Colonic mucosa (tissue), 4 donors: ENCODE data around the gene ZNF692. TPM values are rescaled to one million over a fixed set of nuclear protein-coding genes. Genes with fewer than 3 reads are reported as not detected.

Source experiments
- DNase-seq: peaks from one replicate; pipeline ENCODE4 v3.0.0-alpha.2; 2020
- H3K27ac ChIP-seq: fragments of 200-600 bp; one replicate; pipeline ENCODE4 v1.8.0; 2021
- H3K27me3 ChIP-seq: fragments of 200-600 bp; one replicate; pipeline ENCODE4 v1.8.0; 2021
- H3K36me3 ChIP-seq: fragments of 200-600 bp; one replicate; pipeline ENCODE4 v1.8.0; 2021
- H3K4me1 ChIP-seq: fragments of 200-600 bp; one replicate; pipeline ENCODE4 v1.8.0; 2021; ENCODE audit warnings: mild to moderate bottlenecking
- H3K4me3 ChIP-seq: fragments of 200-600 bp; one replicate; pipeline ENCODE4 v1.8.0; 2021
- H3K9ac ChIP-seq, 2 donors: one replicate each; pipeline ENCODE4 v1.7.0; 2013; ENCODE audit warnings: control low read depth in 2 of 2, low read depth in 2 of 2, low read length in 2 of 2
- H3K9me3 ChIP-seq: fragments of 200-600 bp; one replicate; pipeline ENCODE4 v1.8.0; 2021
- intact Hi-C: fragments of 100-400 bp; cut with DNase I; formaldehyde crosslinking; loops from one replicate; pipeline ENCODE4 v1.14.1; 2022
- total RNA-seq, 2 donors: library from RNA; stranded (reverse); fragmentation: NEBNext Ultra II Directional in 1 of 2; extraction: Animal tissue kit (Norgen Biotek cat#: 25700) in 1 of 2; gene quantifications; one replicate each; pipeline ENCODE4 v1.2.1, GENCODE V29; 2021
- TF ChIP-seq, protein P1 (sequence below): fragments of 200-600 bp; IDR thresholded peaks from one replicate; pipeline ENCODE4 v1.8.0; 2022; ENCODE audit warnings: antibody characterized with exemption, mild to moderate bottlenecking
- donor health status: healthy.
- donor health status: DM: no; HTN: no; CAD: no.
- donor health status: DM: no; HTN: no; CAD: no.

Gene ZNF692
- total RNA-seq, 2 donors from 2014 or later: 20.9 to 46.9 TPM

GRCh38 chr1:248850124-248850523 lies 8.8 kb downstream of the ZNF692 start:
- TF ChIP-seq, protein P1, sequence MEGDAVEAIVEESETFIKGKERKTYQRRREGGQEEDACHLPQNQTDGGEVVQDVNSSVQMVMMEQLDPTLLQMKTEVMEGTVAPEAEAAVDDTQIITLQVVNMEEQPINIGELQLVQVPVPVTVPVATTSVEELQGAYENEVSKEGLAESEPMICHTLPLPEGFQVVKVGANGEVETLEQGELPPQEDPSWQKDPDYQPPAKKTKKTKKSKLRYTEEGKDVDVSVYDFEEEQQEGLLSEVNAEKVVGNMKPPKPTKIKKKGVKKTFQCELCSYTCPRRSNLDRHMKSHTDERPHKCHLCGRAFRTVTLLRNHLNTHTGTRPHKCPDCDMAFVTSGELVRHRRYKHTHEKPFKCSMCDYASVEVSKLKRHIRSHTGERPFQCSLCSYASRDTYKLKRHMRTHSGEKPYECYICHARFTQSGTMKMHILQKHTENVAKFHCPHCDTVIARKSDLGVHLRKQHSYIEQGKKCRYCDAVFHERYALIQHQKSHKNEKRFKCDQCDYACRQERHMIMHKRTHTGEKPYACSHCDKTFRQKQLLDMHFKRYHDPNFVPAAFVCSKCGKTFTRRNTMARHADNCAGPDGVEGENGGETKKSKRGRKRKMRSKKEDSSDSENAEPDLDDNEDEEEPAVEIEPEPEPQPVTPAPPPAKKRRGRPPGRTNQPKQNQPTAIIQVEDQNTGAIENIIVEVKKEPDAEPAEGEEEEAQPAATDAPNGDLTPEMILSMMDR: no peak
- Histone ChIP-seq H3K27me3 (no peaks in the 10 kb centered on the region), H3K9ac (no peak overlapping the region), H3K4me3 (no peak overlapping the region), H3K27ac (no peak overlapping the region), H3K9me3 (no peaks in the 10 kb centered on the region), H3K4me1 (no peaks in the 10 kb centered on the region), H3K36me3 (peaks cover 12% of the 10 kb centered on the region)
- DNase-seq: no peak
- intact Hi-C loops: no loop called here

- TF ChIP-seq, protein P1: no peak
- Histone ChIP-seq H3K27ac (no peak overlapping the region), H3K9me3 (no peaks in the 10 kb centered on the region), H3K4me1 (no peaks in the 10 kb centered on the region), H3K4me3 (no peak overlapping the region), H3K27me3 (no peaks in the 10 kb centered on the region), H3K36me3 (peaks cover 12% of the 10 kb centered on the region), H3K9ac (no peak overlapping the region)
- DNase-seq: no peak
- intact Hi-C loops: no loop called here
Observed at GRCh38 chr1:248849637-248850036, 9.2 kb downstream of the ZNF692 start.

DNA sequence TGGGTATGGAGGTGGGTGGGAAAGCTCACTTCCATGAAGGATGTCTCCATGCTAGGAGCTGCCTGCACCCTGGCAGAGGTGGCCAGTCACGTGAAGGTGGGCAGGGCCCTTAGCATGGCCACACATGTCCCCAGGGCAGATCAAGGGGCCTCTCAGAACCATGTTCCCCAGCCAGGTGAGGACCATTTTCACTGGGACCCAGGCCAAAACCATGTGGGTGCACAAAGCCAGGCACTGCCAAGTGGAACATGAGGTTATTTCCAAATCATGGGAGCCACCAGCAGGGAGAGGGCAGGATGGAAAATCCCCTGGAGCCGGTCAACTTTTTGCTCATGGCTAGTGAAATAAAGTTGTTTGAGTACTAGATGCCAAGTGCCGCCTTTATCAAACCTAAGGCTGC lies 9.7 kb downstream of the ZNF692 start:
- no peak overlapping the region for H3K4me3 ChIP-seq
- peaks cover 12% of the 10 kb centered on the region for H3K36me3 ChIP-seq
- H3K27me3 ChIP-seq: no peaks in the 10 kb centered on the region
- no peaks in the 10 kb centered on the region for H3K9me3 ChIP-seq
- no peak overlapping the region for H3K27ac ChIP-seq
- intact Hi-C loops: no loop called here
- no peak for DNase-seq
- no peak overlapping the region for H3K9ac ChIP-seq
- TF ChIP-seq, protein P1: no peak
- no peaks in the 10 kb centered on the region for H3K4me1 ChIP-seq

DNA sequence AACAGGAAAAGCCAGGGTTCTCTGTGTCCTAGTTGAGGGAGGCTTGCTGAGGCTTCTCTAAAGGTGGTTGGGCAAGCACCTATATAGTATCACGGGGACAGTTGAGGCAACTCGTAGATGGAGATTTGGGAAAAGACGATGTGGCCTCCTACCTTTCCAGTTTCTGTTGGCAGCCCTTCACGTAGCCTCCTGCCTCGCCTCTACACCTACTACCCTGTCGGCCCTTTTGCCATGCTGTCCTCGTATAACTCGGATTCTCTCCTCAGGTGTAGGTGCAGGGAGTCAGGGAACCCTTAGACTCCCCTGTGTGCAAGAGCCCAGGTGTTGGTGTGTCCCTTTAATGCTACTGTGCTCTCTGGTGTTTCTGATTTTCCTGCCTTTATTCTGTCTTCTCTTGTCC lies 10.3 kb downstream of the ZNF692 start:
- no peak for DNase-seq
- intact Hi-C loops: no loop called here
- H3K4me1 ChIP-seq: no peaks in the 10 kb centered on the region
- H3K9ac ChIP-seq: no peak overlapping the region
- H3K9me3 ChIP-seq: no peaks in the 10 kb centered on the region
- TF ChIP-seq, protein P1: no peak
- no peak overlapping the region for H3K27ac ChIP-seq
- no peaks in the 10 kb centered on the region for H3K27me3 ChIP-seq
- no peak overlapping the region for H3K4me3 ChIP-seq
- peaks cover 12% of the 10 kb centered on the region for H3K36me3 ChIP-seq

DNA sequence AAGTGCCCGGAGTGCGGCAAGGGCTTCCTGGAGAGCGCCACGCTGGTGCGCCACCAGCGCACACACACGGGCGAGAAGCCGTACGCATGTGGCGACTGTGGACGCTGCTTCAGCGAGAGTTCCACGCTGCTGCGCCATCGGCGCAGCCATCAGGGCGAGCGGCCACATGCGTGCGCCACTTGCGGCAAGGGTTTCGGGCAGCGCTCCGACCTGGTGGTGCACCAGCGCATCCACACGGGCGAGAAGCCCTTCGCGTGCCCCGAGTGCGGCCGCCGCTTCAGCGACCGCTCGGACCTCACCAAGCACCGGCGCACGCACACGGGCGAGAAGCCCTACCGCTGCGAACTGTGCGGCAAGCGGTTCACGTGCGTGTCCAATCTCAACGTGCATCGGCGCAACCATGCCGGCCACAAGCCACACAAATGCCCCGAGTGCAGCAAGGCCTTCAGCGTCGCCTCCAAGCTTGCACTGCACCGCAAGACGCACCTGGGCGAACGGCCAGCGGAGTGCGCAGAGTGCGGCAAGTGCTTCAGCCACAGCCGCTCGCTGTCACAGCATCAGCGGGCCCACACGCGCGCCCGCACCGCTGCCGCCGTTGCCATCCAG lies 10.8 kb downstream of the ZNF692 start:
- DNase-seq: no peak
- no peak overlapping the region for H3K27ac ChIP-seq
- H3K9ac ChIP-seq: no peak overlapping the region
- TF ChIP-seq, protein P1: no peak
- no peaks in the 10 kb centered on the region for H3K27me3 ChIP-seq
- intact Hi-C loops: no loop called here
- H3K4me3 ChIP-seq: no peak overlapping the region
- H3K4me1 ChIP-seq: no peaks in the 10 kb centered on the region
- H3K36me3 ChIP-seq: peaks cover 12% of the 10 kb centered on the region
- no peaks in the 10 kb centered on the region for H3K9me3 ChIP-seq
